ENCODE data around the gene PXT1.

- no peak for TF ChIP-seq CTCF (IDR thresholded peaks at IDR 0.05; ENCODE audit: low read depth, low read length)
- no peak for TF ChIP-seq EZH2phosphoT487 (IDR thresholded peaks at IDR 0.05; ENCODE audit: low read depth)
Observed at GRCh38 chr6:36353411-36353915, 89.2 kb downstream of the PXT1 start.
